NOMO-1 treated with dmso at 0.1 percent for 144 hours (cell line): Measurements from ENCODE around the gene CBX5.
A peak's percentile ranks its signal among the peaks of the same experiment; 100 is the strongest.
"Not testable (repeated sequence)": the region's sequence is repeated elsewhere in the genome, so short reads cannot be mapped to it uniquely, and the experiment has no call there.

Source experiments
- DNase-seq: peaks from one replicate; lab custom pipeline; 2025; ENCODE audit not compliant: unreplicated experiment; lab: John Stamatoyannopoulos, UW

CBX5 gene

DNA sequence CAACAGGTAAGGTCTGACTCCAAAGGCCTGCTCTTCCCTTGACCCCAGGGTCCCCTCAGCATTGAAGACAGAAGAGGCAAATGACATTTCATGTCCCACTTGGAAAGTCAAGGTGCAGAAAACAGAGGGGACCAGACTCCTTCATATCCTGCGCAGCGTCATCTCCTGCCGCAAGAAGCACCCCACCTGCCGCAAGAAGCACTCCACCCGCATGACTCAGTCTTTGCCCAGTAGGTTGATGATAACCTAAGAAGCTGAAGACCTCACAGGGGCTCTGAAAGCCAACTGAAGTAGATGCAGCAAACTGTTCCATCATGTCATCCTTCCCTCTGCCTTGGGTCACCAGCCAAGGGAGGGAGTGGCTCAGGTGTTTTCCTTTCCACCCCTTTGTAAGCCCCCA, 79.5 kb downstream of the CBX5 start:
- no peak for DNase-seq

DNA sequence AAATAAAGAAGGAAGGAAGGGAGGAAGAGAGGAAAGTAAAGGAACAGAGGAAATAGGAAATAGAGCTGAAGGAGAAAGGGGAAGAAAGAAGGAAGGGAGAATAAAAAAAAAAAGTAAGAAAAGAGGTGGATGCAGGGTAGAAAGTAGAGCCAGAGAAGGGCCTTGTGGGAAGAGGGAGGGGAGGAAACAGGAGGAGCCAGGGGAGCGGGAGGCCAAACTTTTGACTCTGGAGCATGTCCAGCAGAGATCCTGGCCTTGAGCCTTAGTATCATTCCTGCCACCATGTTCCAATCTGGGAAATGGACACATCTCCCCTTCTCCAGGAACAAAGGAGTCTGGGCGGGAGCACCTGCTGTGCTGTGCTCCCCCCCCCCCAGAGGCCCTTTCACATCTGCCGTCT, 80.0 kb downstream of the CBX5 start:
- no peak for DNase-seq

DNA sequence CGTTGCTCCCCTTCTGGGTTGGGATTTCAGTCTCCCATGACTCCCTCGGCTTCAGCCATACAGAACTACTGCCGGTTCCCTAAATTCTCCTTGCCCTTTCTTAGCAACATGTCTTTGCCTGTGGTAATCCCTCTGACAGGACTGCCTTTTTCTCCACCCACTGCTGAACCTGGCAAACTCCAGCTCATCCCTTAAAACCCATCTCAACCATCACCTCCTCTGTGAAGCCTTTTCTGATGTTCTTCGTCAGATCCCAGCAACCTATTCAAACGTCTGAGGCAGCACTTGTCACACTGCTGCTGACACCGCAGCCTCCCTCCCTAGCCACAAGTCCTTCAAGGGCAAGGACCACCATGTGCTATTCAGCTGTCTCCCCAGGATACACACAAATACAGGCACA, 80.9 kb downstream of the CBX5 start:
- no peak for DNase-seq

DNA sequence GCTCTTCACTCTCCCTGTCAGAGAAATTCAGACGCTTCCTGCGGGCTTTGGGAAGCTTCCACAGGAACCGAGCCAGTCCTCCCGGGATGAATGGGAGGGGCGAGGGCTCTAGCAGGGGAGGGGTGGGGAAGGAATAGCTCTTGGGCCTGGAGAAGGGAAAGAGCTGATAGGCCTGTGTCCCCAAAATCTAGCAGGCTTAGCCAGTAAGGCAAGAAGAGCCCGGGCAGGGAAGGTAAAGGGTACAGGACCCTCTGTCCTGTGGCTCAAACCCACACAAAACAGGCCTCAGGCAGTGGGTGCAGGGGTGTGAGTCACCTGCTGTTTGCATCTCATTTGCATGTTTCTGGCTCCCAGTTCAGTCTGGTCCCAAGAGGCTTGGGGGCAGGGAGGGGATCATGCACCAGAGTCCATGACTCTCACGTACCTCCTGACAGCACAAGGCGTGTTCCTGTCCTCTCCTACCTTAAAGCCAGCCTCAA, 82.5 kb downstream of the CBX5 start:
- no peak for DNase-seq

DNA sequence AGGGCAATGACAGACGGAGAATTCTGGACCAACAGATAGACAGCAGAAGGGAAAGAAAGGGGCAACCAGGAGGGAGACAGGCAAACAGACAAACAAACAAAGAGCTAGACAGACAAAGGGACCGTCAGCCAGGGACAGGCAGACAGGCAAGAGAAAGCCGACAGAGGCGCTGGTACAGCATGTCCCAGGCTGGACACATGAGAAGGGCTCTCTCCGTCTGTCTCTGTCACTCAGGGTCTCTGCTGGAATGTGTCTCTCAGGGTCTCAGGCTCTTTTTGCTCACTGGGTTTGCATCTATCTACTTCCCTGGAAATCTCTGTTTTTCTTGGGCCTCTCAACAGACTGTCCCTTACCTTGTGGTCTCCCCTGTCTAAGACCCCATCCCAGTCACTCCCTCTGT, 82.9 kb downstream of the CBX5 start:
- no peak for DNase-seq

DNA sequence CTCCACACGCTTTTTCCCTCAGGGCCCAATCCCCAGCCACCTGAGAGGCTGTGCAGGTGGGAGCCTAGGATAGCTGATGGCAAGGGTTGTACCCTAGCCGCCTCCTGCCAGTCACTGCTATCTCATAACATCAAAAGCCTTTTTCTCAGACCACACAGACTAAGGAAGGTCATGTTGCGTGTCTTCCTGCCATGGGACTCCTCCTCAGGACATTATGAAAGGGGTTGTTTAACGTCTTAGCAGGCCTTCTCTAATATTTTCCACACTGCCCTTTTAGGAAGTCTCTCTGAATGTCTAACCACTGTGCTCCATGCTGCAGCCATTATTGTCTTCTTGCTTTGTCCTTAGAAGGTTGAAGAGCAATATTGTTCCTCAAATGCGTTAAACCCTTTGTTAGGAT, 83.5 kb downstream of the CBX5 start:
- peak; percentile 29 for DNase-seq

DNA sequence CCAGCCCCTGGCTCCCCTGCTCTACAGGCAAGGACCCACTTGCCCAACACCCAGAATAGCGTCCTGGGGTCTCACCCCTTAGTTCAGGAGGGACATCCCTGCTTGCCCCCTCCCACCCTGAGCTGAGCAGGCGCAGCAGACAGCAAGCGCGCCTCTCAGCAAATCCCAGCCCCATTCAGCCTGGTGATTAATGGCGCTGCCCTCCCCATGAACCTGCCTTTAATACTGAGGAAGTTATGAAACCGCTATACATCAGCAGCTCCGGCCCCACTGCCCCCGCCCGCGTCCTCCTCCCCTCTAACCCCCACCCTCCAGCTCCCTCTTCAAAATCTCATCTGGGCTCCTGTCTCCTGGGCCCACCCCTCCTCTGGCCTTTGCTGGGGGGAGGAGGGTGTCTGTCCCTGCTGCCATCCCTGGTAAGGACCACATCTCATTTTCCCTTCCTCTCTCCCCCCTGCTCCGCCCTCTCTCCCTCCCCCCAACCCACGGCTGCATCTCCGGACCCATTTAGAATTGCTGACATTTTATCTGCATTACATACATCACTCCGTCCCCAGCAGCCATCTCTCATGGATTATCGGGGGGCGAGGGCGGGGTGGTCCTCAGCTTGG, 84.1 kb downstream of the CBX5 start:
- DNase-seq: peak; percentile 71

DNA sequence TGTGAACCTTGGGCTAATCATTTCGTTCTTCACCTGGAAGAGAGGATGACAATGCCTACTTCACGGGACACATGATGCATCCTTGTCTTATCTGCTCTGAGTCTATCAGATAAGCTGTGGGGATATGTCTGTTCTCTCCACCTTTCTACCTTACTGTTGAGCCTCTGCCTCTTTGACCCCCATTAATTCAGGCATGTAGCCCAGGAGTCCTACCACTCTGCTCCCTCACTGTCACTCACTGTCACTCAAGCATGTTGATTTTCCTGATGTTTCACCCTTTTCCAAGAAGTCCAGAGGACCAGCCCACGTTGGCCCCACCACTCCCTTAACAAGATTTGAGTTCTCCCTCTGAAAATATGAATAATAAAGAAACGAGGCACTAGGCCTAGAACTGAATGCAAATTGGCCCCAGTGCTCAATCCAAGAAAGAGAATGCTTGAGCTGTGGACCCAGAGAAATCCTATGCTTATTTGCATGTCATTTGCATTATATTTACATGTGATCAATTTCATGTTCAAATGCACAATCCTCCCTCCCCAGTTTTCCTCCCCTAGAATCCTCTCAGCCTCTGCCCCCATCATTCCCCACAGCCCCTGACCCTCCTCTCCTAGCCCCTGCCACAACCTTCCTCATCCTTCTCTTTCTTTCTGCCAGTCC, 84.7 kb downstream of the CBX5 start:
- no peak for DNase-seq

DNA sequence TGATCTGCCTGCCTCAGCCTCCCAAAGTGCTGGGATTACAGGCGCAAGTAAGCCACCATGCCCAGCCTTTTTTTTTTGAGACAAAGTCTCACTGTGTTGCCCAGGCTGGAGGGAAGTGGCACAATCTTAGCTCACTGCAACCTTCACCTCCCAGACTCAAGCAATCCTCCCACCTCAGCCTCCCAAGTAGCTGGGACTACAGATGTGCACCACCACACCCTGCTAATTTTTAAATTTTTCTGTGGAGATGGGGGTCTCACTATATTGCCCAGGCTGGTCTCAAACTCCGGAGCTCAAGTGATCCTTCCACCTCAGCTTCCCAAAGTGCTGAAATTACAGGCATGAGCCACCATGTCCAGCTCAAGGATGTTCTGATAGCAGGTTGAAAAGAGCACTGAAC, 85.3 kb downstream of the CBX5 start:
- not testable (repeated sequence) for DNase-seq

DNA sequence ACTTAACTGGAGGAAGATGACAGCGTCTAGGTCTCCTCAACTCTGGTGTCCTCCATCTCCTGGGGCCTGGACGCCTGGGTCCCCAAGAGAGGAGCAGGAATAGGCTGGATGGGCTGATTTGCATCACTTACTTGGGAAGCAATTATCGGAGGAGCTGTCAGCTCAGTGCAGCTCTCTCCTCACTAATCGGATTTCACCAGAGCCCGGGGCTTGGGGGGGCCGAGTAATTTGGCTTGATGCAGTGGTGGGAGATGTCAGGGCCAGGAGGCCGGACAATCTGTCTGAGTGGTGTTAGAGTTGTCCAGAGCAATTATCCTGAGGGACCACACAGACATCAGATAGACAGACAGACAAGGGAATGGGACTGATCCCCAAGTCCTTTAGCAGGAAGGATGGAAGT, 86.5 kb downstream of the CBX5 start:
- no peak for DNase-seq

DNA sequence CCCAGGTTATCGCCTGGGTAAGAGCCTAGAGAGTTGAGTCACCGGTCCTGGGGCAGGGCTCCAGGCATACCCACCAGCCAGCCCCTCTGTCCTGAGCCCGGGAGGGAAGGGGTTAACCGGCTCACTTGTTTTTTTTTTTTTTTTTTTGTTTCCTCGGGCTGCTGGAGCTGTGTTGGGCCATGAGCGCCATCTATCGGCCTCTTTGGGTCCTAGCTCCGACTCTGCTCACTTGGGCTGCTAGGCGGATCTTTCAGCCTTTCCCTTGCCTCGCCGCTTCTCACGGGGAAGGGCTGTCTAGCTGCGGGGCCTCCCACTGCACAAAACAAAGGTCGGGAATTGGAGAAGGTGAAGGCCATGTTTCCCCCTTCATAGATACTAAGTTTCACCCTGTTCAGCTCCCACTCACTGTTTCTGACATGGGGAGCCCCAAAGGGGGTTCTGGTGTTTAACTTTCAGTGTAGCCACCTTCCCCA, 88.3 kb downstream of the CBX5 start:
- DNase-seq: peak; percentile 62

DNA sequence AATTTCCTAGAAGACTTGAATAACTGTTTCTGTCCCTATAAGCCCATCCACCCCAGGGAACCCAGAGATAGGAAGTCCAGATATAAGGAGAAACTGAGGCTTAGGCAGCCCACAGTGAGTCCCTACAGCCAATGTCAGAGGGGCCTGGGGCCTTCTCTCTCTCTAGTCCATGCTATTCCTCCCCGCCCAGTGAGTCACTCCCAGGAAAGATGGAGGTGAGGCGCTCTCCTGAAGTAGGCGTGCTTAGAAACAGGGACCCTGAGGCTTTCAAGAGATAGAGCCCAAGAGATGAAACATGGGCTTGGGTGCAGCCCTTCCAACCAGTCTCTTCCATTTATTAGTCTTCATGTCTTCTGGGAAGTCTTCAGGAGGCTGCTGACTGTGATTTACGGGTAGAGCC, 88.8 kb downstream of the CBX5 start:
- no peak for DNase-seq

DNA sequence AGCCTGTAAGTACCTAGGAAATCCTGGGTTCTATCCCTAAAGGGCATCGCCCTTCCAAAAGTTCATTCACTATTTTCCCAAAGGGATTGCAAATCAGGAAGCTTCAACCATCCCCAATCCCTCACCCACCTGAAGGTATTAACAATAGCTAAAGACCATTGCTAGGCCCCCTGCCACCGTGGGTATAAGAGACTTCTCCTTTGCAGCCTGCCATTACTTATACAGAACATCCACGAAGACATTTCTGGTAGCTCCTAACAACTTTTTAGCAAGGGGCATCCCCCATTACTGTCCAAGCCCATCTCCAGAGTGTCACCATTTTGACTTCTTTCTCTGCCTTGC, 90.8 kb downstream of the CBX5 start:
- no peak for DNase-seq

DNA sequence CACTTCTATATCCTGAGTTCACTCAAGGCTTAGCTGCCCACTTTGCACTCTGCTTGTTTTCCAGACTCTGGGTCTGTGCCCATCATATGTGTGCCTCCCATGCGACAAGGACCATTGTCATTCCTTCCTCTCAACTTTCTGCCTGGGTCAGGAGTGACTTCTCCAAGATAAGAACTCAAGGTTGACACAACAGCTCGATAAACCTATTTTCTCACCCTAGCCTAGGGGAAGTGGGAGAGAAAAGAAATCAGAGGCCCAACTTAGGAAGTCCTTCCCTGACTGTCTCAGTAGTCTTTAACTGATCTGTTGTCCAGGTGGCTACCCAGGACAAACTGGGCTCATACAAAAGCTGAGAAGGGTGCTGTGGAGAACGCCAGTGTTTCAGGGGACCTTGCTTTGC, 92.8 kb downstream of the CBX5 start:
- no peak for DNase-seq

DNA sequence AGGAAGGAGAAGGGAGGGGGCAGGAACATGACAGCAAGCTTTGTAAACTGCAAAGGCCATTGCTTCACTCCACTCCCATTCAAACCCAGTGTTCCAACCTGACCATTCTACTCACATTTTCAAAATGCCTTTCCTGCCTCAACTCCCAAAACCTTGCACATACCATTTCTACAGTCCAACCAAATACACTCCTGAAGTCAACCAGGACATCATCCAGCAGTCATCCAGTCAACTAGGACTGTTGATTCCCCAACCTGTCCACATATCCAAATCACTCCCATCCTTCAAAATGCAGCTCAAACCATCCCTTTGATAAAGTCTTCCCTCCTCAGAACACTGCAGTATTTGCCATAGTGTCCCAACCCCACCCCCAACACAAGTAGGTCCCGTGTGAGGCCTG, 94.0 kb downstream of the CBX5 start:
- DNase-seq: no peak

DNA sequence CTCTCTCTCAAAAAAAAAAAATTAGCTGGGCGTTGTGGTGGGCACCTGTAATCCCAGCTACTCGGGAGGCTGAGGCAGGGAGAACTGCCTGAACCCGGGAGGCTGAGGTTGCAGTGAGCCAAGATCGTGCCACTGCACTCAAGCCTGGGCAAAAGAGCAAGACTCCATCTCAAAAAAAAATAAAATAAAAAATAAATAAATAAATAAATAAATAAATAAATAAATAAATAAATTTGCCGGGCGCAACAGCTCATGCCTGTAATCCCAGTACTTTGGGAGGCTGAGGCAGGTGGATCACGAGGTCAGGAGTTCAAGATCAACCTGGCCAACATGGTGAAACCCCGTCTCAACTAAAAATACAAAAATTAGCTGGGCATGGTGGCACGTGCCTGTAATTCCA, 94.6 kb downstream of the CBX5 start:
- not testable (repeated sequence) for DNase-seq

DNA sequence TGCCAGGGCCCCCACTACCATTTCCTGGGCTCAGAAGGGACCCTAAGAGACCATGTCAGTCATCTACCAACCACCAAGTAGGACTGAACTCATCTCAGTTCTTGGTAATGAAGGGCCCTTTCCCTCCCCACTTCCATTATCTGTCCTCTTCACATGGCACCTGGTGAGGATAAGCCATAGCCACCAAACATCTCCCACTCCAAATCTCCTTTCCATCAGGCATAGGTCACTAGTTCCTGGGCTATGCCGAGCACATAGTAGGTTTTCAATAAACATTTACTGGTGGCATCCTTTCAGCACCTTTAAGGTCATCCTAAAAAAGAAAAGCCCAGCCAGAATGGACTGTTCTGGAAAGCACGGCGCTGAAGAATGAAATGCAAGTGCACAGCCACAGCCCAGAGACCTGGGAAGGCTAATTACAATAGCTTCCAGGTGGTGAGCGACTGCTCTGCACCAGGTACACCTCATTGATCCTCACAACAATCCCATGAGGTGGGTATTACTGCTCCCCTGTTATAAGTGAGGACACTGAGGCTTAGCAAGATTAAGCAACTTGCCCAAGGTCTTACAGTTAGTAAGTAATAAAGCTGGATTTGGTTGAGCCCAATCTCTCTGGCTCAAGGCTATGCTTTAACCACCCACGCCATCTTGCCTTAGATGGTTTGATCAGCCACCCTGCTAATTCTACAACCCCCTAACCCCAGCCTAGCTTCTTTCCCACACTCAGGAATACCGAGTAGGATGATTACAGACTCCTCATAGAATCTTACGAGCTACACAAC, 95.7 kb downstream of the CBX5 start:
- no peak for DNase-seq

DNA sequence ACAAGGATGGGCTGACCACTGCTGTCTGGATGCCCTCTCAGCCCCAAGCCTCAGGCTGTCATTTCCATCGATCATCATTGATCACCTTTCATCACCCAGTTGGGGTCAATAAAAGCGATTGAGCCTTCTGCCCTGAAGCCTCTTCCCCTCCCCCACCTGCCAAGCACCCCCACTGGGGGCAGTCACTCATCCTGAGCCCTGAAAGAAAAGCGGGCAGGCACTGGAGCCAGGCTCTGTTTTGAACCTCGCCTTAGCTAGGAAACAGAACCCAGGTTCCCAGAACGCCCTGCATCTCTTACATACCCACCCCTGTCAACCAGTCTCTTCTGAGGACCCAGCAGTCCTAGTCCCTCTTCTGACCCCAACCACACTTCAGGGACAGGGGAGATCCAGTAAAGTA, 96.9 kb downstream of the CBX5 start:
- DNase-seq: no peak

DNA sequence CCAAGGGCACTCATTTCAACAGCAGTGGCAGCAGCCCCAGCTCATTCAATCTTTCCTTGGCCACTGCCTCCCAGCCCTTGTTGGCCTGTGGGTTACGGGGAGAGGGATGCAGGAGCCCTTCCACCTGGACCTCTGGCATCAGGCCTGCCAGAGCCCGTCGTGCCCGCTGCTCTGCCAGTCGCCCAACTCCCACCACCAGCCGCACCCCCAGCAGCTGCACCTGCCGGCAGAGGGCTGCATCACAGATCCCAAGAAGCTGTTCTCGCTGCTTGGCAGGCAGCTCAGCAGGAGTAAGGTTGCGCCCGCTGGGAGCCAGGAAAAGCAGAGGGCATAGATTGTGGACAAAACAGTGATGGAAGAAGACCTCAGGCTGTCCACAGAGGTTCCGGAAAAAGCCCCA, 97.8 kb downstream of the CBX5 start:
- DNase-seq: no peak
